GM19455 (cell line): ENCODE results near the gene MAGI2.

Source experiments
- ATAC-seq: cut with Tn5 transposase; IDR thresholded peaks from one replicate; pipeline ENCODE4 v1.9.1; 2021; ENCODE audit not compliant: unreplicated experiment

MAGI2 gene

DNA sequence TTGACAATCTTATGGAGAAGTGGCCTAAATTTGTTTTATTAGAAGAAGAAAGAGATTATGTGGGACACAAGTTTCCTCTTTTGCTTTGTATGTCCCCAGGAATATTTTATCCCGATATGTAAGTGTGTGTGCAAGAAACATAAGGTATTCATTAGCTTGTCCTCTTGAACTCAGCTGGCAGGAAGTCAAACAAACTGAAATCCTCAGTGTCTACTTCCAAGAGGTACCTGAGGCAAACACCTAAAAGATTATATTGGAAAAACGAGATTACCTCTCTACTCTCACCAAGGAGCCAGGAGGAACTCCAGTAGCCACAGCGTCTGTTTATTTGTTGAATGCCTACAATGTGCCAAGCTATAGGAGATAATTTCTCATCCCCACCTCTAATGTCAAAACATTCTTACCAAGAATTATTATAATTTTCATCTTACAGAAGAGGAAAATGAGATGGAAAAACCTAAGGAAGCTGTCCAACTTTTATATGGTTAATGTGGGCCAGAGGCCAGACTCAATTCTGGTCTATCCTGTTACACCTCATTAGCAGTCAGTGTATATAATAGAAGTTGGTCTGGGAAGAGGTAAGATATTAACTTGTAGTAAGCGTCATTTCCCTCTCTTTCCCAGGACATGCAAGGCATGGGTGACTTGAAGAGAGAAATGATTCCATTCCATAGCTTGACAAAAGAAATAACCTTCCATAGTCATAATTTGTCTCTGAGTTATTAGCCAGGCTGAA is 692.7 kb downstream of the MAGI2 start:
- ATAC-seq: no peak

- no peak for ATAC-seq
Measured at GRCh38 chr7:78752554-78752953, 700.9 kb downstream of the MAGI2 start.

DNA sequence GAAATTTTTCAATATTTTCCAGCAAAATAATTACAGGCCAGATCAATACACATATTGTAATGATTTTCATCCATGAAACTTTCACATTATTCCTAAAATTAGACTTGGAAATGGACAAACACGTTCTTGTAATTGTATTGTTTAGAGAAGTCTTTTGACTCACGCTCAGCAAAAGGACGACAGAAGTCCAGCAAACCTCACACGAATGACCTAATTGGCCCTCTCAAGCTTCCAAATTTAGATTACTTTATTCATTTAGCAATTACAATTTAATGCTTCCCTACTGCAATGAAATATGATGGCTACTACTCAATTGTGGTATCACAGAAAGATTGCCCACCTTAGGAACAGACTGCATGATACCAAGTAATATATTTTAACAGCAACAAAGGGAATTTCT is 702.2 kb downstream of the MAGI2 start:
- ATAC-seq: no peak

DNA sequence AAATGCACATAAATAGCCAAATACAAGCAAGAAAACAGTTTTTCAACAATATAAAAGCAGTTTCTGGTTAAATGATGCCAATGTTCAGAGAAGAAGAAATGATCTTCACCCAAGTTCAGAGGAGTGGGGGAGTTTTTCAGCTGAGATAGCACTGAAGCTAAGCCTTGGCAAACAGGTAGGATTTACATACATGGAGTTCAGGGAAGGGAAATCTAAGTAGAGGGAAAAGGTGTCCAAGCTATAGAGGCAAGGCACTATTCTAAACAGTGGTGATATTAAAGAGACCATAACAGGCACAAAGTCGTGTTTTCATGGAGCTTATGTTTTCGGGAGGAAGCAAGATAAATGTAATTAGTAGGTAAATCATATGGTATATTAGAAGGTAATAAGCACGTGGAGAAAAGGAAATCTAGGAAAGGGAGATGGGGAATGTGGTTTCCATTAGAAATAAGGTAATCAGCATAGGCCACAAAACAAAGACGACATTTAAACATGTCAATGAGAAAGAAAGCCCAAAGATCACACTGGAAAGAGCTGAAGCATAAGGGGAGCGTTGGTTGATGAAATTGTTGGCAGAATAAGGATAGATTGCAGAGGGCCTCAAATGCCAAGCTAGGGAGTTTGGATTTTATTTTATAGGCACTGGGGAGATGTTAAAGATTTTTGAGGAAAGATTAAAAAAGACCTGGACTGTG is 704.3 kb downstream of the MAGI2 start:
- no peak for ATAC-seq

GRCh38 chr7:78747592-78747991 is 705.9 kb downstream of the MAGI2 start:
- ATAC-seq: no peak

GRCh38 chr7:78746301-78746700 is 707.2 kb downstream of the MAGI2 start:
- no peak for ATAC-seq

GRCh38 chr7:78742694-78743093 is 710.8 kb downstream of the MAGI2 start:
- ATAC-seq: no peak

DNA sequence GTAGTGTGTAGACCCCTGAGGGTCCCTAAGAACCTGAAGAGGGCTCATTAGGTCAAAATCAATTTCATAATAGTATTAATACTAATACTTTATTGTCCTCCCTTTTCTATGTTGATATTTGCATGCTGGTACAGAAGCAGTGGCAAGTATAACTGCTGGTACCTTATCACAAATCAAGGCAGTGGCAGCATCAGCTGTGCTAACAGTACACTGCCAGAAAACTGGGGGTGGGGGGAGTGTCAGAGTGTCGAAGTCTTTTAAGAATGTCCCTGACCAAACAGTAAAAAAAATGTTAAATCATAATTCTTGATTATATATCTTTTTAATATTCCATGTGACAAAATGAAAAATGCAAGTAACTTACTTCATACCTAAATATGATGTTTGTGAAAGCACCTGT is 716.9 kb downstream of the MAGI2 start:
- ATAC-seq: no peak

DNA sequence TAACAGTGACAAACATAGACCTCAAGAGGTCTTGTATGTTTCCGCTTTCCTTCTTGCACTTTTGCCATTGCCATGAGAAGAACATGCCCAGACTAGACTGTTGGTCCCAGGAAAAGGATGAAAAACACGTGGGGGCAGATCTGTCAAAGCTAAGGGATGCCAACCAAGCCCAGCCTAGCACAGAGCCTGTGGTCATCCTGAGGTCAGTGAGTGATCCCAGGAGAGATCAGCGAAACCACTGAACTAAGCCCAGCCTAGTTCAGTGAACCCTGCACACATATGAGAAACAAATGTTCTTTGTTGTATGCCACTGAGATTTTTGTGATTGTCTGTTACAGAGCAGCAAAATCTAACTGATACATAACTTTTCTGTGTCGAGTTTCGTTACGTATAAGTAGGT is 718.8 kb downstream of the MAGI2 start:
- no peak for ATAC-seq

DNA sequence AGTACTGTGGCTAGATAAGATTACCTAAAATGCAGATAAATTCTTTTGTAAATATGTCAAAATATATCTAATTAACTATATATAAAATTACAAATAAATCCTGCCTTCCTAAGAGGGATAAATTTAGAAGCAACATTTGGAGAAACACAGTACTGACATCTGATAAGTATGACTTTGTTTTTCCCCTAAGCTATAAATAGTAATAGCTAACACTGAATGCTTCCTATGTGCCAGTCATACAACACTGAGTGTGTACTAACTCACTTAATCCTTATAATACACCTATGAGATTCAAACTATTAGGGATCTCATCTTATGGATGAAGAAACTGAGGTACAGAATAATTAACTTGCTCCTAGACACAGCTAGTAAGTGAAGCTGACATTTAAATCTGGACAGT is 733.4 kb downstream of the MAGI2 start:
- no peak for ATAC-seq

GRCh38 chr7:78718212-78718611 is 735.3 kb downstream of the MAGI2 start:
- no peak for ATAC-seq

- ATAC-seq: no peak
Measured at GRCh38 chr7:78716876-78717275, 736.6 kb downstream of the MAGI2 start.

- no peak for ATAC-seq
Measured at GRCh38 chr7:78714356-78714755, 739.1 kb downstream of the MAGI2 start.

DNA sequence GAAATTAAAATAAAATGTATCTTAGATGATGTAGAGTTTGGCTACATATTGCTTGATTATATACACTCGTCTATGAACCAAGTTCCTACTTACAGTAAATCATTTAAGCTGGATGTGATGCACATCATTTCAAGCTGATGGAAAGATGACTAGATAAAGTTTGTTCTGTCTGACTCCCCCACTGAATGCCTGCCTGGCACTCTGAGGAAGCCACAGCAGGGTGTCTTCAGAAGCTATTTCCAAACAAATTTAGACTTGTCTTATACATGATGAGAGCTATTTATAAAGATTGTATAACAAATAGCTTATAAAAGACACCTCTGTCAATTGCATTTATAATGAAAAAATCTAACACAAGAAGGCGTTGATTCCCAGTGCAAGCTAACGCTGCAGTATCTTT is 741.4 kb downstream of the MAGI2 start:
- no peak for ATAC-seq

GRCh38 chr7:78709658-78710057 is 743.8 kb downstream of the MAGI2 start:
- no peak for ATAC-seq

DNA sequence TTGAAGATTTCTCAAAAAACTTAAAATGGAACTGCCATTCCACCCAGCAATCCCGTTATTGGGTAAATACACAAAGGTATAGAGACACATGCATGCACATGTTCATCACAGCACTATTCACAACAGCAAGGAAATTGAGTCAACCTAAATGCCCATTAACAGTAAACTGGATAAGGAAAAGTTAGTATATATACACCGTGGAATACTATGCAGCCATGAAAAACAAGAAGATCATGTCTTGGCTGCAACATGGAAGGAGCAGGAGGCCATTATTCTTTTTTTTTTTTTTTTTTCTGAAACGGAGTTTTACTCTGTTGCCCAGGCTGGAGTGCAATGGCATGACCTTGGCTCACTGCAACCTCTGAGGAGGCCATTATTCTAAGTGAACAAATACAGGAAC is 749.0 kb downstream of the MAGI2 start:
- no peak for ATAC-seq

- ATAC-seq: no peak
Measured at GRCh38 chr7:78703391-78703790, 750.1 kb downstream of the MAGI2 start.

- ATAC-seq: no peak
Measured at GRCh38 chr7:78702770-78703169, 750.7 kb downstream of the MAGI2 start.

DNA sequence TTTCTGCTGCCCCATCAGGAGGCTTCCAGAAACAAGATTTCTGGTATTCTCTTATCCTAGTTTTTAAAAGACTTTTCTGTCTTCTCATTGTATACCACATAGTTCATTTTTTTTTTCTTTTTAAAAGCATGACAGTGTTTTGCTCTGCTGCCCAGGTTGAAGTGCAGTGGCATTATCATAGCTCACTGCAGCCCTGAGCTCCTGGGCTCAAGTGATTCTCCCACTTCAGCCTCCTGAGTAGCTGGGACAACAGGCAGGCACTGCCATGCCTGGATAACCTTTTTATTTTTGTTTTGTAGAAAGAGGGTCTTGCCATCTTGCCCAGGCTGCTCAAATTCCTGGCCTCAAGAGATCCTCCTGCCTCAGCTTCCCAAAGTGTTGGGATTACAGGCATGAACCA is 757.6 kb downstream of the MAGI2 start:
- ATAC-seq: no peak

GRCh38 chr7:78691584-78691983 is 761.9 kb downstream of the MAGI2 start:
- ATAC-seq: no peak

GRCh38 chr7:78690174-78690573 is 763.3 kb downstream of the MAGI2 start:
- no peak for ATAC-seq

- no peak for ATAC-seq
Measured at GRCh38 chr7:78688376-78688775, 765.1 kb downstream of the MAGI2 start.

GRCh38 chr7:78686189-78686588 is 767.3 kb downstream of the MAGI2 start:
- no peak for ATAC-seq
